Transverse colon (tissue), 4 donors: ENCODE data around the gene SAMD13. TPM values are rescaled to one million over a fixed set of nuclear protein-coding genes. Genes with fewer than 3 reads are reported as not detected.

Experiments
- DNase-seq: peaks from one replicate; pipeline ENCODE4 v3.0.0-alpha.2; 2019
- H3K27ac ChIP-seq, 4 donors: fragments of 200-600 bp; sonication (generic); 2 replicates each; pipeline ENCODE4 v1.5.1; 2016 to 2018; ENCODE audit warnings: inconsistent platforms in 4 of 4
- H3K27me3 ChIP-seq: fragments of 200-600 bp; sonication (generic); 2 replicates; pipeline ENCODE4 v1.5.1; 2017; ENCODE audit warnings: inconsistent platforms
- H3K36me3 ChIP-seq, 4 donors: fragments of 200-600 bp; sonication (generic); 2 replicates each; pipeline ENCODE4 v1.5.1; 2017 to 2019; ENCODE audit warnings: inconsistent platforms in 4 of 4
- H3K4me1 ChIP-seq, 4 donors: fragments of 200-600 bp; sonication (generic); 2 replicates each; pipeline ENCODE4 v1.5.1; 2017 to 2020; ENCODE audit warnings: inconsistent platforms in 4 of 4
- H3K4me3 ChIP-seq, 4 donors: fragments of 200-600 bp; sonication (generic); 1 replicate in 1 of 4; 2 replicates in 3 of 4; pipeline versions ENCODE4 v1.5.1 to v1.6.1; 2017 to 2019; ENCODE audit warnings: inconsistent platforms in 4 of 4
- H3K9me3 ChIP-seq, 2 donors: fragments of 200-600 bp; sonication (generic); 2 replicates each; pipeline ENCODE4 v1.5.1; 2017 to 2019; ENCODE audit warnings: inconsistent platforms in 2 of 2
- CTCF ChIP-seq, 5 experiments: fragments of 200-600 bp in 3 of 5; fragments of 450-650 bp in 2 of 5; sonication (generic) in 3 of 5; IDR thresholded peaks; 1 replicate in 2 of 5; 2 replicates in 3 of 5; pipeline ENCODE4 v1.5.1; 2016 to 2017; ENCODE audit warnings: antibody characterized with exemption in 5 of 5, inconsistent platforms in 3 of 5, mild to moderate bottlenecking in 2 of 5, moderate library complexity in 1 of 5
- EP300 ChIP-seq: sonication (generic); formaldehyde crosslinking; IDR thresholded peaks from one replicate; pipeline ENCODE4 v1.6.1; 2017; ENCODE audit warnings: antibody characterized with exemption, low read depth
- POLR2A ChIP-seq: fragments of 450-650 bp; IDR thresholded peaks from one replicate; pipeline ENCODE4 v1.6.1; 2016; ENCODE audit warnings: antibody characterized with exemption, mild to moderate bottlenecking, moderate library complexity
- POLR2AphosphoS5 ChIP-seq, 3 donors: sonication (generic); formaldehyde crosslinking; IDR thresholded peaks; one replicate each; pipeline ENCODE4 v1.6.1; 2016; ENCODE audit warnings: antibody characterized with exemption in 3 of 3
- WGBS, 2 donors: methylation state at CpG; one replicate each; pipeline ENCODE4 v1.1.5; 2018; ENCODE audit warnings: low coverage in 1 of 2; 5-methylcytosine and 5-hydroxymethylcytosine counted together
- in situ Hi-C, 4 donors: fragments of 200-750 bp; cut with MboI; loops; one replicate each; pipeline versions ENCODE4 v1.15.0 to v1.15.1; 2017; ENCODE audit warnings: low sequenced_read_pairs in 3 of 4, low pct_ligation_motif_present in 1 of 4, low pct_unique_long_range_greater_than_20kb in 1 of 4
- intact Hi-C: fragments of 100-400 bp; cut with DNase I; formaldehyde crosslinking; loops from one replicate; pipeline ENCODE4 v1.15.1; 2023; ENCODE audit warnings: low total_unique reads
- total RNA-seq, 4 donors: library from RNA; depleted of rRNA; stranded (reverse); fragments of >200 nt; gene quantifications; one replicate each; pipeline ENCODE4 v1.1.0, GENCODE V29; 2016

Gene SAMD13
- total RNA-seq, 4 donors from 2014 or later: 2.2 to 17.8 (median 13.9) TPM

DNA sequence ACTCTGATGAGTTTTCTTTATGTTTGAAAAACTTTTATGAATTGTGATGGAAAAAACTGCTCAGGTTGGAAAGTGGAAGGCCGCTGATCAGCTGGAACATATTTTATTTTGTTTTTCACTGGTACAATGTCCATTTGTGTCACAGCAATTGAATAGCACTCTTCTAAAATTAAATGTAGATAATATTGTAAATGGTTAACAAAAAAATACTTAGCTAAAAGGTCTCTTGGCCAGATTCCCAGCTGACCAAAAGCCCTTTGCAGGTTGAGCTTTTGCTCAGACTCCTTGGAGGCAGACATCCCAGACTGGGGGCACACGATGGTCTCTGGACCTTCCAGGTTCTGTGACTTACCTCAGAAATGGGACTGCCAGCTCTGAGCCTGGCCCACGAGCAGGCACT lies 26.3 kb downstream of the SAMD13 start:
- H3K36me3 ChIP-seq: no peaks in the 10 kb centered on the region
- in situ Hi-C loops: no loop called here
- H3K4me1 ChIP-seq: no peaks in the 10 kb centered on the region
- WGBS, 2 donors: 75 to 86% methylated on average over 1 to 3 of the region's 3 CpGs
- no peak overlapping the region for H3K4me3 ChIP-seq
- H3K27me3 ChIP-seq: no peaks in the 10 kb centered on the region
- intact Hi-C loops: no loop called here
- H3K27ac ChIP-seq: no peak overlapping the region
- no peak for TF ChIP-seq POLR2A
- no peak for DNase-seq
- H3K9me3 ChIP-seq: no peaks in the 10 kb centered on the region

DNA sequence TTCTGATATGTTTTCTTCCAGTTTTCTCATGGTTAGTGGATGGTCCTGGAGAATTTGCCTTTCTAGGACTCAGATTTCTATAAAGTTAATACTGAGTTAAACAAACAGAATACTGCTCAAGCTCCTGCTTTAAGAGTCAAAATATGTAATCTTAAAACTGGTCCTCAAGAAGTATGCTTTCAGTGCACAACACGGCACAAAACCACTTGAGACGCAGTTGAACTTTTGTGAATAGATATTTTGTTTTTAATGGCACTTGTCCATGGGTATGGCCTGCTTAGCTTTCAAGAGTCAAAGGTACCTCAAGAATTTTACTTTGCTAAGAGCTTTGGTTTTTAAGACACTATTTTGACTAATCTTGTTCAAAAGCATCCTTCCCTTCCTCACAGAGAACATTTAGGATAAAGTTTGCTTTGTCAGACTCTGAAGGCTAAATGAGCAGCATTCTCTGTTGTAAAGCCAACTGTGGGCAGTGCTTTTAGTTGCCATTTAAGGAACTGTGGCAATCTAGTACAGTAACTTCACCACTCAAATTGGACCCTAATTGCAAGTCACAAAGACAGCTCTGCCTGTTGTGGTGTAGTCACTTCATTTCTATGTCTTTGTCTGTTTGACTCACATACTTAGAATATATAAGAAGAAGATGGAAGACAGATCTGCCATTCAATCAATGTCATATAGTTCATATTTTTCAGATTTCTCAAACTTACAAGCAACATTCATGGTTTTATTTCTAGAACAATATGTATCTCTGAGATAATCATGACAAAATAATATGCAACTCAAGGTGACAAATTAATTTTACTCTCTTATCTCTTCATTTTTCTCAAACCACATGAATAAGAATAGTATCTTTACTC lies 28.8 kb downstream of the SAMD13 start:
- 89 to 90% methylated on average over 2 of the region's 2 CpGs for WGBS, 2 donors
- no peak for TF ChIP-seq CTCF (IDR thresholded peaks at IDR 0.05)
- no peak for TF ChIP-seq POLR2AphosphoS5 (IDR thresholded peaks at IDR 0.05)
- no peak for TF ChIP-seq EP300
- no peak for TF ChIP-seq POLR2A
- no peak overlapping the region for H3K27ac ChIP-seq
- H3K36me3 ChIP-seq: no peaks in the 10 kb centered on the region
- peaks cover 0 to 3% of the 10 kb centered on the region in 2 donors for H3K9me3 ChIP-seq
- H3K4me1 ChIP-seq: no peaks in the 10 kb centered on the region
- no peak for DNase-seq
- no peak overlapping the region for H3K4me3 ChIP-seq
- intact Hi-C loops: no loop called here
- in situ Hi-C loops: no loop called here
- H3K27me3 ChIP-seq: no peaks in the 10 kb centered on the region

DNA sequence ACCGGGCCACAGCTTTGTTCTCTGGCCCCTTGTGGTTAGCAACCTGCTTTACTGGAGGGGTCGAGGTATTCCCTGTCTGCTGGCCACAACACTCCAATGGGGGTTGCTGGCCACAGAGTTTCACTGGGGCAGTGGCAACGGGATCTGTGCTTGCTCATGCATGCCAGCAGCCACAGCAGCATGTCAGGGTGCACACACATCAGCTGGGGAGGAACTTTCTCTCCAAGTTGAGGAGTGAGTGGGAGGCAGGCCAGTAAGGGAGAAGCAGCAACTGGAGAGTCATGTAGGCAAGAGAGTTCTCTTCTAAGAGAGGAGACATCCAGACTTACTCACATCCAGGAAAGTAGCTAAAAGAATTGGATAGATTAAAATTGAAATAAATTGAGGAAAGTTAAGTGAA lies 38.0 kb downstream of the SAMD13 start:
- intact Hi-C loops: no loop called here
- Histone ChIP-seq H3K27me3 (no peaks in the 10 kb centered on the region), H3K4me3 (no peak overlapping the region), H3K9me3 (peaks cover 0 to 12% of the 10 kb centered on the region in 2 donors), H3K4me1 (no peaks in the 10 kb centered on the region), H3K36me3 (peaks cover 0 to 6% (median 0%) of the 10 kb centered on the region in 4 donors), H3K27ac (no peak overlapping the region)
- in situ Hi-C loops: no loop called here
- no peak for DNase-seq
- TF ChIP-seq POLR2AphosphoS5 (IDR thresholded peaks at IDR 0.05) (no peak), CTCF (IDR thresholded peaks at IDR 0.05) (no peak), EP300 (no peak), POLR2A (no peak)
- WGBS, 2 donors: 57% methylated on average over 3 of the region's 3 CpGs; no CpG with 5 or more reads in 1 of the 2 donors

DNA sequence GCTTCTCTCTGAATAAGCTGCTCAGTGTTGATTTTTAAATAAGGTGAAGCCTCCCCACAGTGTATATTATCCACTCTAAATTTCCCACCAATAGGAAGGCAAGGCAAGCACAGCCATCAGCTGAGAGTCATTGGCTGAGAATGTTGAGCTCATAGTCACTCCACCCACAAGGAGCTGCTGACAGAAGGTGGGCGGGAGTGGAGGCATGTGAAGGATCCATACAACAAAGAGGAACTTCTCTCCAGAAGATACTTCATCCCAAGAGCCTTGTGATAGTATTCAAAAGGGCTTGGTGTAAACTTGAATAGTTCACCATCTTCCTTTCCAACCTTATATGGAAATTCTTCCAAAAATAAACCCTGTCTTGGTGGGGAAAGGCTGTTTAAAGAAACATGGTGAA lies 42.8 kb downstream of the SAMD13 start:
- Histone ChIP-seq H3K27ac (no peak overlapping the region), H3K36me3 (no peaks in the 10 kb centered on the region), H3K4me1 (no peaks in the 10 kb centered on the region), H3K27me3 (no peaks in the 10 kb centered on the region), H3K9me3 (no peaks in the 10 kb centered on the region), H3K4me3 (no peak overlapping the region)
- intact Hi-C loops (no loop called here), in situ Hi-C loops (no loop called here)
- no peak for DNase-seq
- WGBS, 2 donors: 71 to 88% methylated on average over 1 of the region's 1 CpG
- TF ChIP-seq POLR2A (no peak), POLR2AphosphoS5 (IDR thresholded peaks at IDR 0.05) (no peak), CTCF (IDR thresholded peaks at IDR 0.05) (no peak), EP300 (no peak)
